ENCODE data around the gene CELF2.

GRCh38 chr10:11358011-11358410 is 340.3 kb downstream of the CELF2 start:
- TF ChIP-seq CTCF (IDR thresholded peaks at IDR 0.05; ENCODE audit: poor library complexity, severe bottlenecking) (no peak), TAF1 (IDR thresholded peaks at IDR 0.05; ENCODE audit: low read depth) (no peak), RAD21 (conservative IDR thresholded peaks at IDR 0.05) (no peak), EZH2 (IDR thresholded peaks at IDR 0.05; ENCODE audit: borderline replicate concordance, insufficient read depth, low read length, poor library complexity, severe bottlenecking) (no peak), REST (IDR thresholded peaks at IDR 0.05; ENCODE audit: borderline replicate concordance) (no peak)
